AG10803 (cell line): ENCODE data around the gene ASIP.

Experiments used
- DNase-seq: peaks from one replicate; pipeline ENCODE4 v3.0.0; 2010; ENCODE audit warnings: low read depth
- H3K4me3 ChIP-seq: 2 replicates; pipeline ENCODE4 v1.5.1; 2011; ENCODE audit warnings: mild to moderate bottlenecking, low read length, control low read depth
- TF ChIP-seq, protein P1 (sequence below): conservative IDR thresholded peaks from 2 replicates; pipeline ENCODE4 v1.5.1; 2011; ENCODE audit warnings: mild to moderate bottlenecking, low read length, control low read depth, inconsistent platforms

The ASIP gene

DNA sequence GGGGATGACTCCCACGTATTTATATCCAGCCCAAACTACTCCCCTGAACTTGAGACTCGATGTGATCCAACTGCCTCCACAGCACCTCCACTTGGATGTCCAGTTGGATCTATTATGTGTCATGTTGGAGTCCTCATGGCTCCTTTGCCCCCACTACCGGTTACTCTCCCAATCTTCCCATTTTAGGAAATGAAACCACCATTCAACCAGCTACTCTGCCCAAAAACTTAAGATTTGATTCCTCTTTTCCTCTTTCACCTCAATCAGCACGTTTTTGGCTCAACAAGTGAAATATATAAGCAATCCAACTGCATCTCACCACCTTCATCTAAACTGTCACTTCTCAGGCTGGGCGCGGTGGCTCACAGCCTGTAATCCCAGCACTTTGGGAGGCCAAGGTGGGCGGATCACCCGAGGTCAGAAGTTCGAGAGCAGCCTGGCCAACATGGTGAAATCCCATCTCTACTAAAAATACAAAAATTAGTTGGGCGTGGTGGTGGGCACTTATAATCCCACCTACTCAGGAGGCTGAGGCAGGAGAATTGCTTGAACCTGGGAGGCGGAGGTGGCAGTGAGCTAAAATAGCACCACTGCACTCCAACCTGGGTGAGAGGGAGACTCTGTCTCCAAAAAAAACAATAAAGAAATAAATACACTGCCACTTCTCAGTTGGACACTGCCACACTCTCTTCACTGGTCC, 58.5 kb downstream of the ASIP start:
- H3K4me3 ChIP-seq: no peak overlapping the region
- DNase-seq: no peak
- TF ChIP-seq, protein P1, sequence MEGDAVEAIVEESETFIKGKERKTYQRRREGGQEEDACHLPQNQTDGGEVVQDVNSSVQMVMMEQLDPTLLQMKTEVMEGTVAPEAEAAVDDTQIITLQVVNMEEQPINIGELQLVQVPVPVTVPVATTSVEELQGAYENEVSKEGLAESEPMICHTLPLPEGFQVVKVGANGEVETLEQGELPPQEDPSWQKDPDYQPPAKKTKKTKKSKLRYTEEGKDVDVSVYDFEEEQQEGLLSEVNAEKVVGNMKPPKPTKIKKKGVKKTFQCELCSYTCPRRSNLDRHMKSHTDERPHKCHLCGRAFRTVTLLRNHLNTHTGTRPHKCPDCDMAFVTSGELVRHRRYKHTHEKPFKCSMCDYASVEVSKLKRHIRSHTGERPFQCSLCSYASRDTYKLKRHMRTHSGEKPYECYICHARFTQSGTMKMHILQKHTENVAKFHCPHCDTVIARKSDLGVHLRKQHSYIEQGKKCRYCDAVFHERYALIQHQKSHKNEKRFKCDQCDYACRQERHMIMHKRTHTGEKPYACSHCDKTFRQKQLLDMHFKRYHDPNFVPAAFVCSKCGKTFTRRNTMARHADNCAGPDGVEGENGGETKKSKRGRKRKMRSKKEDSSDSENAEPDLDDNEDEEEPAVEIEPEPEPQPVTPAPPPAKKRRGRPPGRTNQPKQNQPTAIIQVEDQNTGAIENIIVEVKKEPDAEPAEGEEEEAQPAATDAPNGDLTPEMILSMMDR: no peak

DNA sequence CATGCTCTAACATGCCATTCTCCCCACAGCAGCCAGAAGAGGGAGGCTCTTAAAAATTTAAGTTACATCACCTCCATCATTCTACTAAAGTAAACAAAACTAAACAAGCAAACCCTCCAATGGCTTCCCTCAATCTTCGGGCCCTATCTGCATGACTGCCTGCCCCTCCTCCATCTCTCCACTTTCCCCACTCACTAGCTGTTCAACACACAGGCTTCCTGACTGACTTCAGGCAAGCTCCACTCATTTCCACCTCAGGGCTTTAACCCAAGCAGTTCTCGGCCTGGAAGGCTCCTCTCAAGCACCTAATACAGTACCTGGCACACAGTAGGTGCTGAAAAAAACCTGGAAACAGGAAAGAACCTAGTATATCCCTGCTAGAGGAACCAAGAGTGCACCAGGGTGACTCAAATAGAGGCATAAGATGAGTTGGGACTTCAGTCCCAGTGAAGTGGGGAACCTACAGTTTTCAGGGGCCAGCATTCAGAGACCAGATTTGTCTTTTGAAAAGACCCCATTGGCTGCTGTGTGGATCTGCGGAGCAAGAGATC, 59.1 kb downstream of the ASIP start:
- no peak overlapping the region for H3K4me3 ChIP-seq
- TF ChIP-seq, protein P1: no peak
- DNase-seq: peak; percentile 7

DNA sequence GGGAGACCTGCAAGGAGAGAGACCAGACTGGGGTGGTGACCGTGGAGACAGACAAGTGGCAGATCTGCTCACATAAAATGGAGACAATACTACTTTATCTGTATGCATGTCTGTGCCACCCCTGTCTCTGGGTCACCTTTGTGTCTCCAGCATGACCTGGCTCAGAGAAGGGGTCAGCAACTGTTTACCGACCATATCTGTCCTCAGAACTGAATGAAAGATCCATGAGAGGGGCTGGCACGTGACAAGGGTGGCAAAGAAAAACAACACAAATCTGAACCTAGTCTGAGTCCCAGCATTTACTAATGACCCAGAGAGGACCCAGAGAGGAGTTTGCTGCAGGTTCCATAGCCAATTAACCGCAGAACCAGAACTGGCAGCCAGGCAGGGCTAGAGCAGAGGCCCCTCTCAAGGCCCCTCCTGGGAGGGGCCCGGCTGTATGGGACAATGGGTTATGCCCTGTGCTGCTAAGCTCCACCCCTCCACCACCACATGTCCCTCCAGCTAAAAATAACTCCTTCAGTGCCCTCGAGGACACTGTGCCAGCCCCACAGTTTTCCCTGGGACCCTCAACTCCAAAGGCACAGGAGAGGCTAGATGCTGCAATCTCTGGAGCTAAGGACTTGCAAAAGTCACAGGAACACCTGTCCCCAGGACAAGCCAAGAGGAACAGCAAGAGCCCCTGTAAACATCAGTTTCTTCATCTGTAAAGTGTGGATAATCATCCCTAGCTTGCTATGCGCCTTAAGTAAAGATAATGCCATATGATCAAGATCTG, 59.8 kb downstream of the ASIP start:
- no peak overlapping the region for H3K4me3 ChIP-seq
- TF ChIP-seq, protein P1: no peak
- no peak for DNase-seq

DNA sequence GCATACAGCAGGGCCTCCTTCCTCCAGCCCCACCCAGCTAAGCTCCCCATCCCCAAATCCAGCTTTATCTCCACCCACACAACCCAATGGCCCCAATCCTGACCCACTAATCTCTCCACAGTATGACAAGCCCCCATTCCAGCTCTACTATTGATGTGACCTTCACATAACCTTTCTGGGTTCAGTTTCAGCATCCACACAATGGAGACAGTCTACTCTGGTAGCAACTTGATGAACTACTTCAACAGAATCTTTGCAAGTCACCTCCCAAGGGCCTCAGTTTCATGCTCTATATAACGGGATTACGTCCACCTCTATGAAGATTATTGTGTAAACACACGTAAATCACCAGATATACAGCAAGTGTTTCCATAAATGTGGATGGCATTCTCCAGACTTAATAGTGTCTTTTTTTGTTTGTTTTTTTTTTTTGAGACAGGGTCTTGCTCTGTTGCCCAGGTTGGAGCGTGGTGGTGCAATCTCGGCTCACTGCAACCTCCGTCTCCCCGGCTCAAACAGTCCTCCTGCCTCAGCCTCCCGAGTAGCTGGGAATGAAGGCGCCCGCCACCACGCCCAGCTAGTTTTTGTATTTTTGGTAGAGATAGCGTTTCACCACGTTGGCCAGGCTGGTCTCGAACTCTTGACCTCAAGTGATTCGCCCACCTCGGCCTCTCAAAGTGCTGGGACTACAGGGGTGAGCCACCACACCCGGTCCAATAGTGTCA, 60.5 kb downstream of the ASIP start:
- peak overlapping the region; percentile 79 for H3K4me3 ChIP-seq
- DNase-seq: no peak
- TF ChIP-seq, protein P1: no peak

DNA sequence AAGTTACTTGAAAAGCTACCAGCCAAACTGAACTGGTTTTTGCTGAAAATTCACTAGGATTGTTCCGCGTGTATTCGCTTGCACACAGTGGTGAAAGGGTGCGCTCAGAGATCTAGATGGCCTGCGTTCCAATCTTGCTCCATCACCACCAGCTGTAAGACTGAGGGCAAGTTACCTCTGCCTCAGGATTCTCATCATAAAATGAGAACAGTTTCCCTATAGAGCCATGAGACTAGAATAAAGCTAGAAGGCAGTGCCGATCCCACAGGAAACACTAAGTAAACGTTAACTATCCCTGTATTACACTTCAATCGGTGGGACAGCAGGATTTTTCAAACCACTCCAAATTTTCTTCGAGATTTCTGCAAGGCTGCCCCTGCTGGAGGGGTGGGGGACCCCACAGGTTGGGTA, 61.1 kb downstream of the ASIP start:
- H3K4me3 ChIP-seq: peak overlapping the region; percentile 79
- DNase-seq: peak; percentile 59
- TF ChIP-seq, protein P1: peak; percentile 28; the same call in 1 of the 2 replicates

DNA sequence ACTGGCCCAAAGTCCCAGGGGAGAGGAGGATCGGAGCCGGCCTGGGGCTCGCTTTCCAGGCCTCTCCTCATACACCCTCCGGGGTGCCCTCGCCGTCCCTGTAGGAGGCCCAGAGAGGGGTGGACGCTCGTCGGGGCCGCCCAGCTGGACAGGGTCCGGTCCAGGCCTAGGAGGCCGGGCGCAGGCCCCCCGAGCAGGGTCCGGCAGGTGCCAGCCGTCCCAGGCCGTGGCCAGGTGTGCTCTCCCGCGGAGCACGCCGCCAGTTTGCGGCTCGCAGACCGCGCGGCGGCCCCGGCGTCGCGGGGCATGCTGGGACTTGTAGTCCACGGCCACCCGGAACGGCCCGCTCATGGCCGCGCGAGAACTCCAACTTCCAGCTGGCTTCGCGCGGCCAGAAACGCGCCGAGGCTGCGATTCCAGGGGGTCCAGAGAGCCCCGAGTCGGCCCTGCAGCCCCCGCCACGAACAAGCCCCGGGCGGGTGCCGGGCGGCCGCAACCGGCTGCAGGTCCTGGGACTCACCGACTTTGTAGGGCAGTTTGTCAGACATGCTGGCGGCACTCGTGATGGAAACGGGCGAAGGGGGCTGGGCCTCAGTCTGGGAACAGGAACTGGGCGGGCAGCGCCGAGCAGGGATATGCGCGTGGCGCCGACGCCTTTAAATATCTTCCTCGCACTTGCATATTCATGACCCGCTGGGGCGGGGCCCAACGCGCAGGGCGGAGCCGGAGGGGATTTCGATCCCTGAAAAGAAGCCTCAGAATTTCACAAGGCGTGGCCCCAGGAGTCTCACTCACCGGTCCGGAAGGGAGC, 61.7 kb downstream of the ASIP start, which contains the start of gene AHCY:
Gene AHCY, minus strand, starts transcription at position 633 of the 811 bp plus-strand sequence. Its CDS starts 85 bp downstream, at position 548.
- DNase-seq: peak; percentile 95
- TF ChIP-seq, protein P1: no peak; the same call in 1 of the 2 replicates
- peak within 1 kb of the TSS; percentile 79 for H3K4me3 ChIP-seq
